Mesangial cell (primary cell): Measurements from ENCODE around the gene DISP2. TPM values are rescaled to one million over a fixed set of nuclear protein-coding genes. Genes with fewer than 3 reads are reported as not detected.

Experiments
- total RNA-seq: library from RNA; depleted of rRNA; stranded (reverse); fragments of >200 nt; gene quantifications from 2 replicates; pipeline ENCODE4 v1.2.3, GENCODE V29; 2015

The DISP2 gene
- total RNA-seq = 0.33 and 0.38 TPM in 2 replicates

GRCh38 chr15:40357723-40358470, at the start of gene DISP2:
DISP2 (plus strand) TSS chr15:40358219; CDS start chr15:40358322, 103 bp downstream.

GRCh38 chr15:40323239-40323952, 34.6 kb upstream of the DISP2 start, which contains the start of gene INAFM2:
INAFM2 (plus strand) TSS chr15:40323692; CDS start chr15:40324056, 364 bp downstream.

GRCh38 chr15:40340740-40341400, 17.1 kb upstream of the DISP2 start, which contains the start of gene CCDC9B:
CCDC9B (minus strand) TSS chr15:40340939; CDS start chr15:40340819, 120 bp downstream.

GRCh38 chr15:40382580-40383456, 24.8 kb downstream of the DISP2 start, which contains the start of gene KNSTRN:
KNSTRN (plus strand) TSS chr15:40382721; CDS start chr15:40382836, 115 bp downstream.

GRCh38 chr15:40405501-40406381, 47.7 kb downstream of the DISP2 start, which contains the start of gene IVD:
IVD (plus strand) TSS chr15:40405795; CDS start chr15:40405828, 33 bp downstream.

Other genes with a start within 250 kb of the DISP2 start
- gene BMF, start 249.3 kb upstream of the DISP2 start, total RNA-seq = 4.1 and 51.8 TPM in 2 replicates
- gene BUB1B, start 197.2 kb upstream of the DISP2 start, total RNA-seq = 3.9 and 73.0 TPM in 2 replicates
- gene PAK6, start 119.2 kb upstream of the DISP2 start, total RNA-seq = 1.1 and 9.0 TPM in 2 replicates
- gene ANKRD63, start 75.2 kb upstream of the DISP2 start, total RNA-seq = not detected in 2 replicates
- 0.81 and 2.2 TPM in 2 replicates for gene PLCB2, start 50.3 kb upstream of the DISP2 start, total RNA-seq
- 5.5 and 13.1 TPM in 2 replicates for gene INAFM2, start 34.5 kb upstream of the DISP2 start, total RNA-seq
- 7.0 and 13.4 TPM in 2 replicates for gene CCDC9B, start 17.3 kb upstream of the DISP2 start, total RNA-seq
- not detected in 2 replicates for gene PHGR1, start 7.2 kb upstream of the DISP2 start, total RNA-seq
- gene KNSTRN, start 24.5 kb downstream of the DISP2 start, total RNA-seq = 10.0 and 94.8 TPM in 2 replicates
- gene IVD, start 47.6 kb downstream of the DISP2 start, total RNA-seq = 35.0 and 44.6 TPM in 2 replicates
- gene BAHD1, start 82.7 kb downstream of the DISP2 start, total RNA-seq = 9.6 and 13.9 TPM in 2 replicates
- 23.6 and 34.0 TPM in 2 replicates for gene CHST14, start 112.8 kb downstream of the DISP2 start, total RNA-seq
- gene CCDC32, start 206.8 kb downstream of the DISP2 start, total RNA-seq = 17.1 and 17.6 TPM in 2 replicates
- 16.3 and 16.7 TPM in 2 replicates for gene RPUSD2, start 211.1 kb downstream of the DISP2 start, total RNA-seq
- 1.3 and 27.4 TPM in 2 replicates for gene KNL1, start 236.0 kb downstream of the DISP2 start, total RNA-seq